HG03378 (cell line): ENCODE results near the gene BABAM2.
"Not testable (repeated sequence)": the region's sequence is repeated elsewhere in the genome, so short reads cannot be mapped to it uniquely, and the experiment has no call there.

Experiments used
- ATAC-seq: cut with Tn5 transposase; IDR thresholded peaks from one replicate; pipeline ENCODE4 v1.9.1; 2021; ENCODE audit warnings: mild to moderate bottlenecking, moderate library complexity; ENCODE audit not compliant: unreplicated experiment

Gene BABAM2

GRCh38 chr2:27890146-27890923, at the start of gene BABAM2, which contains the start of gene RBKS:
TSS of gene BABAM2 (plus strand) at chr2:27890729. CDS start at chr2:27894557, 3,828 bp downstream.
TSS of gene RBKS (minus strand) at chr2:27890387. CDS start at chr2:27890345, 42 bp downstream.
- ATAC-seq: peak; percentile 51

- no peak for ATAC-seq
Measured at GRCh38 chr2:27842894-27843293, 47.6 kb upstream of the BABAM2 start.

GRCh38 chr2:27843992-27844391, 46.5 kb upstream of the BABAM2 start:
- ATAC-seq: no peak

GRCh38 chr2:27844821-27845255, 45.7 kb upstream of the BABAM2 start:
- ATAC-seq: no peak

- no peak for ATAC-seq
Measured at GRCh38 chr2:27847333-27847732, 43.2 kb upstream of the BABAM2 start.

GRCh38 chr2:27849558-27850205, 40.8 kb upstream of the BABAM2 start:
- ATAC-seq: no peak

- ATAC-seq: no peak
Measured at GRCh38 chr2:27852691-27853090, 37.8 kb upstream of the BABAM2 start.

GRCh38 chr2:27854229-27854862, 36.2 kb upstream of the BABAM2 start:
- no peak for ATAC-seq

GRCh38 chr2:27855476-27855875, 35.1 kb upstream of the BABAM2 start:
- no peak for ATAC-seq

- no peak for ATAC-seq
Measured at GRCh38 chr2:27856386-27856785, 34.1 kb upstream of the BABAM2 start.

- ATAC-seq: no peak
Measured at GRCh38 chr2:27856956-27857355, 33.6 kb upstream of the BABAM2 start.

- no peak for ATAC-seq
Measured at GRCh38 chr2:27857417-27858172, 32.9 kb upstream of the BABAM2 start.

- no peak for ATAC-seq
Measured at GRCh38 chr2:27860111-27860510, 30.4 kb upstream of the BABAM2 start.

GRCh38 chr2:27863146-27863545, 27.4 kb upstream of the BABAM2 start:
- no peak for ATAC-seq

- not testable (repeated sequence) for ATAC-seq
Measured at GRCh38 chr2:27863955-27864354, 26.6 kb upstream of the BABAM2 start.

GRCh38 chr2:27866237-27866636, 24.3 kb upstream of the BABAM2 start:
- no peak for ATAC-seq

- ATAC-seq: no peak
Measured at GRCh38 chr2:27869763-27870162, 20.8 kb upstream of the BABAM2 start.

GRCh38 chr2:27870724-27871123, 19.8 kb upstream of the BABAM2 start:
- no peak for ATAC-seq

GRCh38 chr2:27871802-27872201, 18.7 kb upstream of the BABAM2 start:
- no peak for ATAC-seq

GRCh38 chr2:27873091-27873490, 17.4 kb upstream of the BABAM2 start:
- no peak for ATAC-seq
